Trophoblast cell (in vitro differentiated cells and primary cell): ENCODE data around the gene PTAFR.

Experiments
- DNase-seq, 2 donors: peaks; one replicate each; pipeline ENCODE4 v3.0.0-alpha.2; 2016
- H2AFZ ChIP-seq: 2 replicates; pipeline ENCODE4 v1.6.1; 2013; ENCODE audit warnings: low read length, moderate library complexity, mild to moderate bottlenecking; ENCODE audit not compliant: insufficient read depth, poor library complexity
- H2AK5ac ChIP-seq: 2 replicates; pipeline ENCODE4 v1.6.1; 2013; ENCODE audit warnings: mild to moderate bottlenecking, low read length
- H2BK120ac ChIP-seq: 2 replicates; pipeline ENCODE4 v1.6.1; 2013; ENCODE audit warnings: low read length, mild to moderate bottlenecking, moderate library complexity; ENCODE audit not compliant: insufficient read depth, poor library complexity
- H2BK12ac ChIP-seq: 2 replicates; pipeline ENCODE4 v1.6.1; 2013; ENCODE audit warnings: mild to moderate bottlenecking, low read length, moderate library complexity
- H2BK5ac ChIP-seq: 2 replicates; pipeline ENCODE4 v1.6.1; 2013; ENCODE audit warnings: low read length, low read depth, moderate library complexity, mild to moderate bottlenecking; ENCODE audit not compliant: poor library complexity
- H3K14ac ChIP-seq: 2 replicates; pipeline ENCODE4 v1.6.1; 2013; ENCODE audit warnings: mild to moderate bottlenecking, low read length
- H3K18ac ChIP-seq: 2 replicates; pipeline ENCODE4 v1.6.1; 2013; ENCODE audit warnings: mild to moderate bottlenecking, low read length
- H3K23ac ChIP-seq: 2 replicates; pipeline ENCODE4 v1.6.1; 2013; ENCODE audit warnings: low read length
- H3K27ac ChIP-seq: 2 replicates; pipeline ENCODE4 v1.5.1; 2013; ENCODE audit warnings: low read depth, mild to moderate bottlenecking, inconsistent platforms, low read length, moderate library complexity
- H3K27me3 ChIP-seq: 2 replicates; pipeline ENCODE4 v1.6.1; 2013; ENCODE audit warnings: inconsistent platforms, mild to moderate bottlenecking, low read length, moderate library complexity; ENCODE audit not compliant: insufficient read depth
- H3K36me3 ChIP-seq, 2 experiments: 1 replicate in 1 of 2; 2 replicates in 1 of 2; pipeline ENCODE4 v1.6.1; 2013; ENCODE audit warnings: low read length in 2 of 2, mild to moderate bottlenecking in 2 of 2, moderate library complexity in 1 of 2; ENCODE audit not compliant: insufficient read depth in 2 of 2, control insufficient read depth in 1 of 2
- H3K4ac ChIP-seq: 2 replicates; pipeline ENCODE4 v1.6.1; 2013; ENCODE audit warnings: low read depth, mild to moderate bottlenecking, low read length, moderate library complexity
- H3K4me1 ChIP-seq, 2 experiments: 1 replicate in 1 of 2; 2 replicates in 1 of 2; pipeline ENCODE4 v1.6.1; 2013; ENCODE audit warnings: low read length in 2 of 2, mild to moderate bottlenecking in 2 of 2, moderate library complexity in 1 of 2; ENCODE audit not compliant: insufficient read depth in 2 of 2, control insufficient read depth in 1 of 2
- H3K4me2 ChIP-seq: 2 replicates; pipeline ENCODE4 v1.6.1; 2013; ENCODE audit warnings: inconsistent platforms, mild to moderate bottlenecking, low read length, moderate library complexity
- H3K4me3 ChIP-seq: 2 replicates; pipeline ENCODE4 v1.5.1; 2013; ENCODE audit warnings: mild to moderate bottlenecking, low read depth, low read length, inconsistent platforms
- H3K79me1 ChIP-seq: one replicate; pipeline ENCODE4 v1.6.1; 2013; ENCODE audit warnings: low read length
- H3K79me2 ChIP-seq: 2 replicates; pipeline ENCODE4 v1.6.1; 2013; ENCODE audit warnings: low read length, mild to moderate bottlenecking; ENCODE audit not compliant: control insufficient read depth, insufficient read depth, poor library complexity
- H3K9ac ChIP-seq: 2 replicates; pipeline ENCODE4 v1.6.1; 2013; ENCODE audit warnings: mild to moderate bottlenecking, low read length
- H3K9me3 ChIP-seq: 2 replicates; pipeline ENCODE4 v1.6.1; 2013; ENCODE audit warnings: low read depth, mild to moderate bottlenecking, control low read depth, inconsistent platforms, low read length; ENCODE audit not compliant: insufficient read depth
- H4K12ac ChIP-seq: 2 replicates; pipeline ENCODE4 v1.6.1; 2013; ENCODE audit warnings: low read depth, mild to moderate bottlenecking, low read length, moderate library complexity
- H4K8ac ChIP-seq: 2 replicates; pipeline ENCODE4 v1.6.1; 2013; ENCODE audit warnings: low read depth, mild to moderate bottlenecking, low read length, moderate library complexity
- H4K91ac ChIP-seq: one replicate; pipeline ENCODE4 v1.6.1; 2013; ENCODE audit warnings: low read depth, mild to moderate bottlenecking, low read length, moderate library complexity
- WGBS: extraction: QIAGEN DNeasy Blood & Tissue Kit; methylation state at CpG from one replicate; pipeline ENCODE4 v1.1.7; 2013; ENCODE audit warnings: missing lambda C conversion rate; ENCODE audit not compliant: insufficient read length, insufficient coverage; ENCODE audit errors: extremely low coverage; 5-methylcytosine and 5-hydroxymethylcytosine counted together

PTAFR gene

GRCh38 chr1:28129150-28129549 is 47.3 kb downstream of the PTAFR start:
- H4K8ac ChIP-seq: no peak overlapping the region
- no peak overlapping the region for H2BK5ac ChIP-seq
- H3K4me3 ChIP-seq: no peak overlapping the region
- no peak overlapping the region for H2AFZ ChIP-seq
- H3K4me1 ChIP-seq: no peaks in the 10 kb centered on the region
- no peak overlapping the region for H3K4ac ChIP-seq
- H3K9me3 ChIP-seq: no peaks in the 10 kb centered on the region
- H3K4me2 ChIP-seq: no peak overlapping the region
- no peak overlapping the region for H3K27ac ChIP-seq
- no peak overlapping the region for H2BK120ac ChIP-seq
- no peak overlapping the region for H2BK12ac ChIP-seq
- H3K79me1 ChIP-seq: no peaks in the 10 kb centered on the region
- H3K18ac ChIP-seq: no peak overlapping the region
- H3K36me3 ChIP-seq: no peaks in the 10 kb centered on the region
- H3K23ac ChIP-seq: no peak overlapping the region
- H3K9ac ChIP-seq: no peak overlapping the region
- no peaks in the 10 kb centered on the region for H3K79me2 ChIP-seq
- H4K91ac ChIP-seq: no peak overlapping the region
- no peak overlapping the region for H3K14ac ChIP-seq
- no peak overlapping the region for H2AK5ac ChIP-seq
- DNase-seq: no peak
- no CpG with 5 or more reads among the region's 1 CpG for WGBS
- no peaks in the 10 kb centered on the region for H3K27me3 ChIP-seq
- no peak overlapping the region for H4K12ac ChIP-seq

- no peak for DNase-seq
- no peak overlapping the region for H2BK12ac ChIP-seq
- H3K4me1 ChIP-seq: no peaks in the 10 kb centered on the region
- no CpG with 5 or more reads among the region's 3 CpGs for WGBS
- H3K79me2 ChIP-seq: no peaks in the 10 kb centered on the region
- H2BK120ac ChIP-seq: no peak overlapping the region
- H2BK5ac ChIP-seq: no peak overlapping the region
- H3K9me3 ChIP-seq: no peaks in the 10 kb centered on the region
- H3K27me3 ChIP-seq: no peaks in the 10 kb centered on the region
- no peak overlapping the region for H3K4ac ChIP-seq
- H2AK5ac ChIP-seq: no peak overlapping the region
- H3K9ac ChIP-seq: no peak overlapping the region
- H3K18ac ChIP-seq: no peak overlapping the region
- H3K4me3 ChIP-seq: no peak overlapping the region
- no peak overlapping the region for H3K14ac ChIP-seq
- no peak overlapping the region for H3K27ac ChIP-seq
- H2AFZ ChIP-seq: no peak overlapping the region
- no peak overlapping the region for H4K8ac ChIP-seq
- no peak overlapping the region for H4K91ac ChIP-seq
- no peak overlapping the region for H3K23ac ChIP-seq
- H4K12ac ChIP-seq: no peak overlapping the region
- H3K79me1 ChIP-seq: no peaks in the 10 kb centered on the region
- no peaks in the 10 kb centered on the region for H3K36me3 ChIP-seq
- H3K4me2 ChIP-seq: no peak overlapping the region
Observed at GRCh38 chr1:28127617-28128257, 48.8 kb downstream of the PTAFR start.

GRCh38 chr1:28126783-28127490 is 49.6 kb downstream of the PTAFR start:
- Histone ChIP-seq H2BK5ac (no peak overlapping the region), H4K8ac (no peak overlapping the region), H3K27me3 (no peaks in the 10 kb centered on the region), H3K9me3 (no peaks in the 10 kb centered on the region), H3K27ac (no peak overlapping the region), H3K4ac (no peak overlapping the region), H2BK120ac (no peak overlapping the region), H3K79me2 (no peaks in the 10 kb centered on the region), H3K4me3 (no peak overlapping the region), H3K23ac (no peak overlapping the region), H4K12ac (no peak overlapping the region), H3K36me3 (no peaks in the 10 kb centered on the region), H3K4me2 (no peak overlapping the region), H3K14ac (no peak overlapping the region), H3K18ac (no peak overlapping the region), H3K79me1 (no peaks in the 10 kb centered on the region), H4K91ac (no peak overlapping the region), H2AK5ac (no peak overlapping the region), H3K4me1 (no peaks in the 10 kb centered on the region), H2BK12ac (no peak overlapping the region), H2AFZ (no peak overlapping the region), H3K9ac (no peak overlapping the region)
- no CpG with 5 or more reads among the region's 5 CpGs for WGBS
- no peak for DNase-seq

- H2AFZ ChIP-seq: no peak overlapping the region
- no peaks in the 10 kb centered on the region for H3K9me3 ChIP-seq
- no peak overlapping the region for H3K23ac ChIP-seq
- no peak overlapping the region for H3K4me2 ChIP-seq
- no peak overlapping the region for H3K4ac ChIP-seq
- no peak overlapping the region for H3K27ac ChIP-seq
- no peaks in the 10 kb centered on the region for H3K4me1 ChIP-seq
- H3K79me2 ChIP-seq: no peaks in the 10 kb centered on the region
- H2BK5ac ChIP-seq: no peak overlapping the region
- no peak overlapping the region for H3K4me3 ChIP-seq
- H4K12ac ChIP-seq: no peak overlapping the region
- no peaks in the 10 kb centered on the region for H3K36me3 ChIP-seq
- no peak overlapping the region for H3K9ac ChIP-seq
- H2BK12ac ChIP-seq: no peak overlapping the region
- H3K27me3 ChIP-seq: no peaks in the 10 kb centered on the region
- H2BK120ac ChIP-seq: no peak overlapping the region
- no peaks in the 10 kb centered on the region for H3K79me1 ChIP-seq
- WGBS: no CpG with 5 or more reads among the region's 3 CpGs
- H3K14ac ChIP-seq: no peak overlapping the region
- no peak overlapping the region for H3K18ac ChIP-seq
- DNase-seq: no peak
- H4K91ac ChIP-seq: no peak overlapping the region
- H4K8ac ChIP-seq: no peak overlapping the region
- no peak overlapping the region for H2AK5ac ChIP-seq
Observed at GRCh38 chr1:28126212-28126611, 50.3 kb downstream of the PTAFR start.
